ENCODE measurements around the gene CTNNA3. TPM values are rescaled to one million over a fixed set of nuclear protein-coding genes. Genes with fewer than 3 reads are reported as not detected.

Gene CTNNA3
- total and polyA plus RNA-seq, 2 donors (not counting 3 experiments of a cell fraction or from before 2014, with no cell fraction given), result not detected

- Histone ChIP-seq H3K79me2 (ENCODE audit: control insufficient read depth, insufficient read depth, low read length) (no peaks in the 10 kb centered on the region), H3K9me3 (replicated peaks; ENCODE audit: control insufficient read depth, insufficient read depth, low read length) (no peaks in the 10 kb centered on the region), H3K36me3 (ENCODE audit: control insufficient read depth in 2 of 2, extremely low read depth in 1 of 2, insufficient read depth in 2 of 2, low read length in 2 of 2) (no peaks in the 10 kb centered on the region), H2AFZ (ENCODE audit: low read depth, low read length) (no peak overlapping the region), H4K20me1 (replicated peaks; ENCODE audit: control insufficient read depth, extremely low read depth, insufficient read depth, low read length) (no peaks in the 10 kb centered on the region), H3K27ac (ENCODE audit: insufficient read depth, low read depth, low read length) (no peak overlapping the region), H3K9me1 (replicated peaks; ENCODE audit: control insufficient read depth, extremely low read depth, insufficient read depth, low read length) (no peaks in the 10 kb centered on the region), H3K27me3 (ENCODE audit: control insufficient read depth in 2 of 2, insufficient read depth in 2 of 2, low read length in 2 of 2) (no peaks in the 10 kb centered on the region), H3K9ac (replicated peaks; ENCODE audit: extremely low read depth, insufficient read depth, low read length) (no peak overlapping the region), H3K4me3 (replicated peaks in 1 of 3; ENCODE audit: insufficient read depth in 1 of 3, low read depth in 1 of 3, low read length in 3 of 3) (no peak overlapping the region), H3K4me1 (ENCODE audit: control insufficient read depth, extremely low read depth, insufficient read depth, low read length) (no peaks in the 10 kb centered on the region), H3K4me2 (ENCODE audit: insufficient read depth, low read length) (no peak overlapping the region)
- CTCF ChIA-PET, result no interaction called here
- POLR2A ChIA-PET, result no interaction called here
- DNase-seq (ENCODE audit: low read depth, low spot score), result no peak
- no TSS peak for BruUV-seq (replicated peaks)
- no peak for FAIRE-seq
- intact Hi-C loops (cut with micrococcal nuclease) (loop anchor here (10.0 kb wide), 1 partner anchor 748 kb away; no protein-coding TSS in a partner anchor), dilution Hi-C loops (cut with MboI; ENCODE audit: extremely low pct_ligation_motif_present, low sequenced_read_pairs) (no loop called here)
- TF ChIP-seq MYC (IDR thresholded peaks at IDR 0.05; ENCODE audit: low read depth, low read length), result no peak
- no peak for TF ChIP-seq CTCF (IDR thresholded peaks at IDR 0.05; ENCODE audit: extremely low read depth in 1 of 2, insufficient read depth in 1 of 2, low read depth in 1 of 2, low read length in 2 of 2)
- no peak for TF ChIP-seq POLR2A (IDR thresholded peaks at IDR 0.05; ENCODE audit: low read depth, low read length)
- no peak for TF ChIP-seq EZH2 (IDR thresholded peaks at IDR 0.05; ENCODE audit: borderline replicate concordance, low read depth, low read length, severe bottlenecking)
- no peak for TF ChIP-seq POLR2AphosphoS5 (IDR thresholded peaks at IDR 0.05; ENCODE audit: insufficient read depth, low read depth, low read length)
- no peak for TF ChIP-seq GATA2 (IDR thresholded peaks at IDR 0.05; ENCODE audit: insufficient read depth, insufficient read length, low read depth, low read length)
- no peak for TF ChIP-seq JUN (IDR thresholded peaks at IDR 0.05; ENCODE audit: borderline replicate concordance, insufficient read depth, insufficient read length, low read depth)
- TF ChIP-seq MAX (IDR thresholded peaks at IDR 0.05; ENCODE audit: insufficient read depth, insufficient read length), result no peak
- TF ChIP-seq FOS (IDR thresholded peaks at IDR 0.05; ENCODE audit: borderline replicate concordance, insufficient read depth, low read length), result no peak
Measured at GRCh38 chr10:66187053-66187733, 1508.8 kb downstream of the CTNNA3 start.
